Esophagus mucosa (tissue), 1 donor: ENCODE results near the gene PEPD. TPM values are rescaled to one million over a fixed set of nuclear protein-coding genes. Genes with fewer than 3 reads are reported as not detected.

ENCODE experiments used
- ATAC-seq: fragments of 200-7000 bp; cut with Tn5 transposase; one replicate; pipeline ENCODE4 v1.9.1; 2020
- total RNA-seq: library from RNA; stranded (reverse); gene quantifications from one replicate; pipeline ENCODE4 v1.2.4, GENCODE V29; 2023
- donor health status: DM: yes; HTN: yes; CAD: no.

PEPD gene
- total RNA-seq, 1 donor from 2014 or later: 52.4 TPM

- no peak for ATAC-seq
Measured at GRCh38 chr19:33472226-33472625, 49.4 kb downstream of the PEPD start.

GRCh38 chr19:33471111-33471996 lies 50.2 kb downstream of the PEPD start:
- ATAC-seq: no peak

GRCh38 chr19:33470686-33471085 lies 50.9 kb downstream of the PEPD start:
- ATAC-seq: no peak

GRCh38 chr19:33470040-33470330 lies 51.6 kb downstream of the PEPD start:
- no peak for ATAC-seq

- ATAC-seq: no peak
Measured at GRCh38 chr19:33469171-33470039, 52.2 kb downstream of the PEPD start.

GRCh38 chr19:33468361-33469170 lies 53.0 kb downstream of the PEPD start:
- ATAC-seq: no peak

GRCh38 chr19:33467851-33468250 lies 53.7 kb downstream of the PEPD start:
- no peak for ATAC-seq

GRCh38 chr19:33465834-33466233 lies 55.8 kb downstream of the PEPD start:
- ATAC-seq: no peak

- ATAC-seq: no peak
Measured at GRCh38 chr19:33465371-33465770, 56.2 kb downstream of the PEPD start.

- no peak for ATAC-seq
Measured at GRCh38 chr19:33464733-33465115, 56.9 kb downstream of the PEPD start.

GRCh38 chr19:33464010-33464732 lies 57.4 kb downstream of the PEPD start:
- ATAC-seq: no peak

GRCh38 chr19:33463199-33463598 lies 58.4 kb downstream of the PEPD start:
- ATAC-seq: no peak

GRCh38 chr19:33462112-33462791 lies 59.3 kb downstream of the PEPD start:
- no peak for ATAC-seq

- no peak for ATAC-seq
Measured at GRCh38 chr19:33461256-33462111, 60.1 kb downstream of the PEPD start.

- peak; percentile 9 for ATAC-seq
Measured at GRCh38 chr19:33460221-33460908, 61.2 kb downstream of the PEPD start.

- ATAC-seq: no peak
Measured at GRCh38 chr19:33459222-33460090, 62.1 kb downstream of the PEPD start.

- ATAC-seq: no peak
Measured at GRCh38 chr19:33458807-33459206, 62.8 kb downstream of the PEPD start.

GRCh38 chr19:33458171-33458633 lies 63.4 kb downstream of the PEPD start:
- ATAC-seq: no peak

- ATAC-seq: no peak
Measured at GRCh38 chr19:33456845-33457220, 64.8 kb downstream of the PEPD start.
